Measurements from ENCODE around the gene C1orf232. TPM values are rescaled to one million over a fixed set of nuclear protein-coding genes. Genes with fewer than 3 reads are reported as not detected.

C1orf232 gene
- total and polyA plus RNA-seq, 2 of the 13 experiments (the other 11 are each of a cell fraction or from before 2014, with no cell fraction given): not detected

- TF ChIP-seq HNF1A (IDR thresholded peaks at IDR 0.05; ENCODE audit: low read depth): no peak
- no peak for TF ChIP-seq HNF1A (CRISPR knock-in tag; IDR thresholded peaks at IDR 0.05; ENCODE audit: borderline replicate concordance)
- TF ChIP-seq DDIT3 (CRISPR knock-in tag; IDR thresholded peaks at IDR 0.05): no peak
- no peak for TF ChIP-seq AHR (CRISPR knock-in tag; IDR thresholded peaks at IDR 0.05)
- TF ChIP-seq ZNF709 (CRISPR knock-in tag; IDR thresholded peaks at IDR 0.05): no peak
- TF ChIP-seq BATF2 (CRISPR knock-in tag; IDR thresholded peaks at IDR 0.05): no peak
- TF ChIP-seq MBD4 (IDR thresholded peaks at IDR 0.05; ENCODE audit: borderline replicate concordance, low read length): no peak
- no peak for TF ChIP-seq ZNF740 (CRISPR knock-in tag; IDR thresholded peaks at IDR 0.05)
- TF ChIP-seq PAX8 (CRISPR knock-in tag; IDR thresholded peaks at IDR 0.05; ENCODE audit: borderline replicate concordance): no peak
- TF ChIP-seq ELF1 (CRISPR knock-in tag; IDR thresholded peaks at IDR 0.05): no peak
- no peak for TF ChIP-seq ZNF687 (CRISPR knock-in tag; IDR thresholded peaks at IDR 0.05)
- TF ChIP-seq NPAS2 (CRISPR knock-in tag; IDR thresholded peaks at IDR 0.05; ENCODE audit: borderline replicate concordance): no peak
- no peak for TF ChIP-seq ZNF451 (CRISPR knock-in tag; IDR thresholded peaks at IDR 0.05)
- TF ChIP-seq ZNF367 (CRISPR knock-in tag; IDR thresholded peaks at IDR 0.05; ENCODE audit: borderline replicate concordance): no peak
Measured at GRCh38 chr1:26132834-26133167, 36.0 kb downstream of the C1orf232 start (continued).

Measured in HepG2 (cell line).